Stimulated activated naive CD8-positive, alpha-beta T cell treated with anti-CD3 and anti-CD28 coated beads, Interleukin-15, Interleukin-2, amounts not matched to agents 100 ng/mL and 50 ng/mL, for 24 hours (primary cell): ENCODE data around the gene MEF2B.
"Not testable (repeated sequence)": the region's sequence is repeated elsewhere in the genome, so short reads cannot be mapped to it uniquely, and the experiment has no call there.

Experiments used
- H3K27ac Mint-ChIP-seq: one replicate; pipeline ENCODE4 v1.8.0; 2021; ENCODE audit warnings: mild to moderate bottlenecking, mixed read lengths
- H3K27me3 Mint-ChIP-seq: one replicate; pipeline ENCODE4 v1.8.0; 2021; ENCODE audit warnings: mixed read lengths
- H3K36me3 Mint-ChIP-seq: one replicate; pipeline ENCODE4 v1.8.0; 2021; ENCODE audit warnings: low read depth, mixed read lengths
- H3K4me1 Mint-ChIP-seq: one replicate; pipeline ENCODE4 v1.8.0; 2021; ENCODE audit warnings: low read depth, mixed read lengths
- H3K4me3 Mint-ChIP-seq: one replicate; pipeline ENCODE4 v1.8.0; 2021; ENCODE audit warnings: mild to moderate bottlenecking, mixed read lengths
- H3K9me3 Mint-ChIP-seq: one replicate; pipeline ENCODE4 v1.8.0; 2021; ENCODE audit warnings: mixed read lengths

Gene MEF2B

DNA sequence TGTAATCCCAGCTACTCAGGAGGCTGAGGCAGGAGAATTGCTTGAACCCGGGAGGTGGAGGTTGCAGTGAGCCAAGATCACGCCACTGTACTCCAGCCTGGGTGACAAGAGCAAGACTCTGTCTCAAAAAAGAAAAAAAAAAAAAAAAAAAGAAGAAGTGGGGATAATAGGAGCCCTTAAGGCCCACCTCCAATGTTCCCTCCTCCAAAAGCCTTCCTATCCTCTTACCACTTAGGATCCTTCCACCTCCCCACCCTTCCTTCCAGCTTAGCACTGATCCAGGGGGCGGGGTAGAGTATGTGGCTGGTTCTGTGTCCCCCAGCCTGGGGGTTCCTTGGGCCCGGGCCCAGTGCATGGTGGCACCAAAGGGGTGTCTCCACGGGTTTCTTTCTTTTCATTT lies 3.2 kb upstream of the MEF2B start:
- peaks cover 14% of the 10 kb centered on the region for H3K4me1 Mint-ChIP-seq
- not testable (repeated sequence) for H3K9me3 Mint-ChIP-seq, H3K27me3 Mint-ChIP-seq, H3K4me3 Mint-ChIP-seq, H3K27ac Mint-ChIP-seq, H3K36me3 Mint-ChIP-seq

GRCh38 chr19:19171821-19172532 lies 1.9 kb upstream of the MEF2B start:
- H3K27ac Mint-ChIP-seq = no peak overlapping the region
- H3K4me3 Mint-ChIP-seq = no peak overlapping the region
- H3K4me1 Mint-ChIP-seq = peaks cover 14% of the 10 kb centered on the region
- no peaks in the 10 kb centered on the region for H3K36me3 Mint-ChIP-seq
- no peaks in the 10 kb centered on the region for H3K9me3 Mint-ChIP-seq
- peaks cover 3% of the 10 kb centered on the region for H3K27me3 Mint-ChIP-seq

GRCh38 chr19:19170873-19171672 lies 1.0 kb upstream of the MEF2B start:
- Mint-ChIP-seq H3K4me1 (peaks cover 14% of the 10 kb centered on the region), H3K36me3 (no peaks in the 10 kb centered on the region), H3K27me3 (peaks cover 3% of the 10 kb centered on the region), H3K4me3 (no peak overlapping the region), H3K27ac (no peak overlapping the region), H3K9me3 (no peaks in the 10 kb centered on the region)

DNA sequence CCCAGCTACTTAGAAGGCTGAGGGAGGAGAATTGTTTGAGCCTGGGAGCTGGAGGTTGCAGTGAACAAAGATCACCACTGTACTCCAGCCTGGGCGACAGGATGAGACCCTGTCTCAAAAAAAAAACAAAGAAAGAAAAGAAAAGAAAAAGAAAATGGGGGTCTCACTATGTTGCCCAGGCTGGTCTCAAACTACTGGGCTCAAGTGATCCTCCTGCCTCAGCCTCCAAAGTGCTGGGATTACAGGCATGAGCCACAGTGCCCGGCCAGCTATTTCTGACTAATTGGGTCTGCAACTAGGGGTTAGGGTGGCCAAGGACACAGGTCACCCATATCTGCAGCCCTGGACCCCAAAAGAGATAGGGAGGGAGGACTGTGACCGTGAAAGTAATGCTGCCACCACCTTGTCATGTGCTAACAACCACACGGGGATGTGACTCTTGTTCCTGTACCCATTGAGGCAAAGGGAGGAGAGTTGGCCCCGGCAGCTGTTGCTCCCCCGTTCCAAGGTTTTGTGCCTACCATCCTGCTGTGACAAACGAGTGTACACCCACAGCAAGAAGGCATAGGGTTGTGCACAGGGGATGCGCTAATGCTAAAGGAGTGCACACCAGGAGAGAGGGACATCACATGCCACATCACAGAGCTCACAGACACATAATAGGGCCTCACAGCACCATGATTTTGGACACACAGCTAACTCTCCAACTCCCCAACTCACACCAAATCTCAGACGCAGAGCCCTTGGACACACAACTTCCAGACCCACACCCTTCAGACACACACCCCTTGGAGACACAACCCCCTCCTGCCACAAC lies 619 bp downstream of the MEF2B start:
- peaks cover 14% of the 10 kb centered on the region for H3K4me1 Mint-ChIP-seq
- H3K27me3 Mint-ChIP-seq = peaks cover 3% of the 10 kb centered on the region
- peak overlapping the region; percentile 13 for H3K4me3 Mint-ChIP-seq
- H3K27ac Mint-ChIP-seq = no peak overlapping the region
- no peaks in the 10 kb centered on the region for H3K36me3 Mint-ChIP-seq
- no peaks in the 10 kb centered on the region for H3K9me3 Mint-ChIP-seq

- Mint-ChIP-seq H3K27ac (no peak overlapping the region), H3K4me3 (no peak overlapping the region), H3K27me3 (peaks cover 3% of the 10 kb centered on the region), H3K4me1 (peaks cover 14% of the 10 kb centered on the region), H3K9me3 (no peaks in the 10 kb centered on the region), H3K36me3 (no peaks in the 10 kb centered on the region)
Measured at GRCh38 chr19:19167612-19168011, 2.5 kb downstream of the MEF2B start.

- no peak overlapping the region for H3K27ac Mint-ChIP-seq
- no peaks in the 10 kb centered on the region for H3K9me3 Mint-ChIP-seq
- H3K4me3 Mint-ChIP-seq = no peak overlapping the region
- no peaks in the 10 kb centered on the region for H3K36me3 Mint-ChIP-seq
- no peaks in the 10 kb centered on the region for H3K27me3 Mint-ChIP-seq
- H3K4me1 Mint-ChIP-seq = peaks cover 13% of the 10 kb centered on the region
Measured at GRCh38 chr19:19165396-19165795, 4.7 kb downstream of the MEF2B start.

GRCh38 chr19:19162495-19162894 lies 7.6 kb downstream of the MEF2B start:
- no peaks in the 10 kb centered on the region for H3K36me3 Mint-ChIP-seq
- no peaks in the 10 kb centered on the region for H3K9me3 Mint-ChIP-seq
- H3K4me3 Mint-ChIP-seq = no peak overlapping the region
- peaks cover 9% of the 10 kb centered on the region for H3K4me1 Mint-ChIP-seq
- no peak overlapping the region for H3K27ac Mint-ChIP-seq
- no peaks in the 10 kb centered on the region for H3K27me3 Mint-ChIP-seq

DNA sequence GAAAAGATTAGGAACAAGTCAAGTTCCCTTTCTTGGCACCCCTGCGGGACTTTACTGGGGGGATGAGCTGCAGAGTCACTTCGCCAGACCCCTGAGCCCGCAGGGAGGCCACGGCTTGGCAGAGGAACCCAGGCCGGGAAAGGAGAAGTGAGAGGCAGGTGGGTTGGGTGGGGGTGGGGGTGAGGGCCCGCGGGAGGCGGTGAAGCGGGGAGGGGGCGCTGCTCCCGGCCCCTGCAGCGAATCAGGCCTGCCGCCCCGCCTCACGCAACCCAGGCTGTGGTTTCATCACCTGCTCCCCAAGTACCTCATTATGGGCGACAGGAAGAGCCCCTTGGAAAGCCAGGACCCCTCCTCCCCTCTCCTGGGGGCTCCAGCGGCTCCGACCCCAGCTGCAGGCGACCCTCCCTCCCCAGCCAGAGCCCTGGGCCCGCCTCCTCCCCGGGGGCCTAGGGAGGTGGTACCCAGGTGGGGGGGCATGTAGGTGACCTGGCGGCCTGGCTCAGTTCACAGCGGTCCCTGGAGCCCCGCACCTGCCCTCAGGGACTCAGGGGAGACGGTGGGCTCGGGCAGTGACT lies 9.5 kb downstream of the MEF2B start:
- H3K4me3 Mint-ChIP-seq = no peak overlapping the region
- peaks cover 5% of the 10 kb centered on the region for H3K36me3 Mint-ChIP-seq
- no peaks in the 10 kb centered on the region for H3K27me3 Mint-ChIP-seq
- peaks cover 9% of the 10 kb centered on the region for H3K4me1 Mint-ChIP-seq
- H3K27ac Mint-ChIP-seq = no peak overlapping the region
- H3K9me3 Mint-ChIP-seq = no peaks in the 10 kb centered on the region

GRCh38 chr19:19159534-19159933 lies 10.5 kb downstream of the MEF2B start:
- Mint-ChIP-seq H3K9me3 (no peaks in the 10 kb centered on the region), H3K27me3 (no peaks in the 10 kb centered on the region), H3K4me3 (no peak overlapping the region), H3K27ac (no peak overlapping the region), H3K36me3 (peaks cover 12% of the 10 kb centered on the region), H3K4me1 (peaks cover 9% of the 10 kb centered on the region)

DNA sequence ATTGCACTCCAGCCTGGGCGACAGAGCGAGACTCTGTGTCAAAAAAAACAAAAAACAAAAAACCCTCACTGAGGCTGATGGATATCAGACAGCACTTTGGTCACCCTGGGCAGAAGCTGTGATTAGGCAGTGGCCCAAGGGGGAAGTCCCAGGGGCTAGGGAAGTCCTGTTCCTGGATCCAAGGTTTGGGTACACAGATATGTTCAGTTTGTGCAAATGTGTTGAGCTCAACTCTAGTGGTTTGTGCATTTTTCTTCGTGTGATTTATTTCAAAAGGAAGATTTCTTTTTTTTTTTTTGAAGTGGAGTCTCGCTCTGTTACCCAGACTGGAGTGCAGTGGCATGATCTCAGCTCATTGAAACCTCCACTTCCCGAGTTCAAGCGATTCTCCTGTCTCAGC lies 12.3 kb downstream of the MEF2B start:
- H3K27ac Mint-ChIP-seq = no peak overlapping the region
- H3K9me3 Mint-ChIP-seq = no peaks in the 10 kb centered on the region
- no peak overlapping the region for H3K4me3 Mint-ChIP-seq
- H3K27me3 Mint-ChIP-seq = no peaks in the 10 kb centered on the region
- peaks cover 12% of the 10 kb centered on the region for H3K36me3 Mint-ChIP-seq
- H3K4me1 Mint-ChIP-seq = peaks cover 9% of the 10 kb centered on the region

DNA sequence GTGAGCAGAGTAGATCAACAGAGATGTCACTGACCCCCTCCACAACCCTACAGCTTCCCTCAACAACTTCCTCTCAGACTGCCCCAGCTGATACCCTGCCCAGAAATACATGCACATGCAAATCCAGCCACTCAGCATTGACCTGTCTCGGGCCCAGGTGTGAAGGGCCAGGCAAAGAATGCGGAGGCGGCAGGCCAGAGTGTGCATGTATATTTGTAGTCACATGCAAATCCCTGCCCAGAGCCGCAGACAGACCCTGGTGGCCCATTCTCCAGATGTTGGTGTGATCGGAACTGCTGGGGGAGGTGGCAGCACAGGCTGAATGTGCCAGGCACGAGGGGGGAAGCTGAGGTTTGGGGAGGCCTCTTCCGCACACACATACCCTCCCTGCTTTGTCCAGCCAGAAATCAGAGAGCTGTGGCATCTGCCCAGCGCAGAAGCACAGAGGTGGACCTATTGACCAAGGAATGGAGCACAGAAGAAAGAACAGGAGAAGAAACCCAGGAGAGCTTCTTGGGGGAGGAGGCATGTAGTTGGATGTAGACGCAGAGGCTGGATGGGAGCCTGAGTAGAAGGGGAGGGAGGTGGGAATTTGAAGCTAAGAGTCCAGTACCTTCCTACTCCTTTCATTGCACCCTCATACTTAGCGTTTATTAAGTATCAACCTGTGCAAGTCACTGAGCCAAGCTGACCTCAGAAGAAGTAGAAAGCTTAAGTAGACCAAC lies 14.4 kb downstream of the MEF2B start:
- peaks cover 4% of the 10 kb centered on the region for H3K4me1 Mint-ChIP-seq
- no peak overlapping the region for H3K4me3 Mint-ChIP-seq
- H3K27ac Mint-ChIP-seq = no peak overlapping the region

DNA sequence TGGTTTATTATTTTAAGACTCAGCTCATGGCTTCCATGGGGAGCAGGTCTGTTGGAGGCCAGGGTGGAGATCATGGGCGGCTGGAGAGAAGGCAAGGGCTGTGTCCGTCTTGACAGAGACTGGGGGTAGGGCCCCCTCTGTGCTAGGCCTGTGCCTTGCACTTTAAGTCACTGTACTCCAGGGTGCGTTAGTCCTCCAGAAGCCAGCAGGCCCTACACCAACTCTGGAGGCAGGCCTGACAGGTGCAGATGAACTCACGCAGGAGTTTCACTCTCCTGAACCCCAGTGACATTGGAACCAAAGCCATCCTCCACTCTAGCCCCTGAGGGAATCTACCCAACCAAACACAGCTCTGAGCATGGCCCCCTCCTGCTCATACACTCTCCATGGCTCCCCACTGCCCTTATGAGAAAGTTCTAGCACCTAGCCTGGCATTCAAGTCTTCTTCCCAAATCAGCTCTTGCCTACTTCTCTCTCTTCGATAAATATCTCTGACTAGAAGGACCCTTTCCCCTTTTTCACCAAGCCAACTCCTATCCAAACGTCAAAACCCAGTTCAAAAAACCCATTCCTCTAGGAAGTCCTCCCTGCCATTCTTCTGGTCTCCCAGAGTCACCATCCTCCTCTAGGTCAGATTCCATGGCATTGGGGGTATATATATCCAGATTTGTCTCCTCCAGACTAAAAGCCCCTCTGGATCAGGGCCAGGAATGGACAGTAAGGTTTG lies 15.1 kb downstream of the MEF2B start:
- H3K4me1 Mint-ChIP-seq = peaks cover 4% of the 10 kb centered on the region
- peaks cover 12% of the 10 kb centered on the region for H3K36me3 Mint-ChIP-seq
- H3K4me3 Mint-ChIP-seq = no peak overlapping the region
- no peak overlapping the region for H3K27ac Mint-ChIP-seq
- H3K27me3 Mint-ChIP-seq = no peaks in the 10 kb centered on the region
- no peaks in the 10 kb centered on the region for H3K9me3 Mint-ChIP-seq

More for the DNA sequence above, 14.4 kb downstream of the MEF2B start:
- Mint-ChIP-seq H3K9me3 (no peaks in the 10 kb centered on the region), H3K27me3 (no peaks in the 10 kb centered on the region), H3K36me3 (peaks cover 12% of the 10 kb centered on the region)

- no peaks in the 10 kb centered on the region for H3K27me3 Mint-ChIP-seq
- no peak overlapping the region for H3K27ac Mint-ChIP-seq
- no peak overlapping the region for H3K4me3 Mint-ChIP-seq
- no peaks in the 10 kb centered on the region for H3K9me3 Mint-ChIP-seq
- no peaks in the 10 kb centered on the region for H3K4me1 Mint-ChIP-seq
- H3K36me3 Mint-ChIP-seq = peaks cover 12% of the 10 kb centered on the region
Measured at GRCh38 chr19:19152668-19153384, 17.2 kb downstream of the MEF2B start.
